Lower leg skin (tissue), 3 donors: ENCODE results near the gene S100A9.

Experiments used
- CTCF ChIP-seq, 3 donors: fragments of 450-650 bp; IDR thresholded peaks; one replicate each; pipeline ENCODE4 v1.5.1; 2016; ENCODE audit warnings: antibody characterized with exemption in 3 of 3, mild to moderate bottlenecking in 3 of 3, moderate library complexity in 2 of 3
- POLR2A ChIP-seq, 2 donors: fragments of 450-650 bp; IDR thresholded peaks; one replicate each; pipeline ENCODE4 v1.6.1; 2016 to 2017; ENCODE audit warnings: antibody characterized with exemption in 2 of 2, mild to moderate bottlenecking in 1 of 2, moderate library complexity in 1 of 2

GRCh38 chr1:153349363-153350320, 8.0 kb upstream of the S100A9 start:
- no peak for TF ChIP-seq CTCF (IDR thresholded peaks at IDR 0.05)
- no peak for TF ChIP-seq POLR2A (IDR thresholded peaks at IDR 0.05)
